HCT116 (cell line): ENCODE data around the gene SSRP1. TPM values are rescaled to one million over a fixed set of nuclear protein-coding genes. Genes with fewer than 3 reads are reported as not detected.

Experiments
- ATAC-seq: fragments of 200-7000 bp; cut with Tn5 transposase; 2 replicates; pipeline ENCODE4 v1.9.1; 2020; ENCODE audit warnings: mild to moderate bottlenecking, moderate library complexity
- BruUV-seq: library from RNA; stranded (reverse); fragments of 400-500 nt; replicated peaks from 2 replicates; lab custom pipeline; 2021; lab: Mats Ljungman, UMichigan
- CTCF ChIA-PET: fragments of 300-600 bp; sonication (Branson Sonifier 250); formaldehyde crosslinking; loops from one replicate; lab custom pipeline; 2021; ENCODE audit warnings: antibody characterized with exemption; lab: Charles Lee
- POLR2A ChIA-PET: fragments of 300-600, 350-600 bp; sonication (Branson Sonifier 250); formaldehyde crosslinking; loops from one replicate; lab custom pipeline; 2021; ENCODE audit warnings: antibody characterized with exemption; lab: Charles Lee
- RAD21 ChIA-PET, 2 experiments: fragments of 300-600 bp; sonication (Branson Sonifier 250); formaldehyde crosslinking; loops; one replicate each; lab custom pipeline; 2023; ENCODE audit warnings: low total read pairs in 2 of 2; ENCODE audit not compliant: uncharacterized antibody in 2 of 2, unreplicated experiment in 2 of 2, low non-redundant PET in 1 of 2; lab: Charles Lee
- DNase-seq: peaks from one replicate; pipeline ENCODE4 v3.0.0-alpha.2; 2010; ENCODE audit warnings: low read depth, low spot score
- H2AFZ ChIP-seq: fragments of 200-600 bp; shearing (Covaris generic), sonication (generic); 2 replicates; pipeline ENCODE4 v1.6.1; 2017; ENCODE audit warnings: low read depth, mixed run types, mixed read lengths, antibody characterized with exemption, low read length; ENCODE audit not compliant: poor library complexity, severe bottlenecking
- H3K27ac ChIP-seq: 2 replicates; pipeline ENCODE4 v1.5.1; 2012; ENCODE audit warnings: low read depth, low read length
- H3K27me3 ChIP-seq: fragments of 200-600 bp; sonication (generic); 2 replicates; pipeline ENCODE4 v1.6.1; 2016; ENCODE audit warnings: mixed run types, low read length, mixed read lengths; ENCODE audit not compliant: insufficient read depth
- H3K36me3 ChIP-seq, 2 experiments: fragments of 200-500 bp in 1 of 2; fragments of 200-600 bp in 1 of 2; sonication (Bioruptor generic) in 1 of 2; sonication (generic) in 1 of 2; 2 replicates each; pipeline versions ENCODE4 v1.5.1 to v1.6.1; 2014 to 2016; ENCODE audit warnings: low read length in 2 of 2, inconsistent platforms in 1 of 2, mixed read lengths in 1 of 2, mixed run types in 1 of 2; ENCODE audit not compliant: insufficient read depth in 2 of 2, control insufficient read depth in 1 of 2
- H3K4me1 ChIP-seq, 2 experiments: fragments of 200-600 bp in 1 of 2; sonication (generic) in 1 of 2; 2 replicates each; pipeline versions ENCODE4 v1.5.1 to v1.6.1; 2012 to 2017; ENCODE audit warnings: low read length in 2 of 2, inconsistent platforms in 1 of 2, mild to moderate bottlenecking in 1 of 2, mixed read lengths in 1 of 2, mixed run types in 1 of 2, moderate library complexity in 1 of 2; ENCODE audit not compliant: insufficient read depth in 2 of 2, control insufficient read depth in 1 of 2
- H3K4me2 ChIP-seq: fragments of 200-600 bp; sonication (generic); 2 replicates; pipeline ENCODE4 v1.6.1; 2017; ENCODE audit warnings: mixed run types, low read length, mixed read lengths
- H3K4me3 ChIP-seq, 2 experiments: fragments of 200-600 bp in 1 of 2; sonication (generic) in 1 of 2; replicated peaks in 1 of 2; 2 replicates each; pipeline ENCODE4 v1.5.1; 2011 to 2016; ENCODE audit warnings: low read length in 2 of 2, control low read depth in 1 of 2, low read depth in 1 of 2, mild to moderate bottlenecking in 1 of 2, mixed read lengths in 1 of 2, mixed run types in 1 of 2
- H3K79me2 ChIP-seq: fragments of 200-600 bp; sonication (generic); 2 replicates; pipeline ENCODE4 v1.6.1; 2017; ENCODE audit warnings: mild to moderate bottlenecking, mixed run types, low read length, moderate library complexity, mixed read lengths; ENCODE audit not compliant: insufficient read depth
- H3K9ac ChIP-seq: fragments of 200-600 bp; sonication (generic); 2 replicates; pipeline ENCODE4 v1.6.1; 2016; ENCODE audit warnings: low read length, mixed read lengths
- H3K9me2 ChIP-seq: fragments of 200-600 bp; sonication (generic), shearing (Covaris generic); 2 replicates; pipeline ENCODE4 v1.6.1; 2017; ENCODE audit warnings: mixed run types, mild to moderate bottlenecking, moderate library complexity; ENCODE audit not compliant: insufficient read depth
- H3K9me3 ChIP-seq, 2 experiments: fragments of 200-500 bp in 1 of 2; fragments of 200-600 bp in 1 of 2; sonication (Bioruptor generic) in 1 of 2; sonication (generic) in 1 of 2; 2 replicates each; pipeline ENCODE4 v1.6.1; 2014 to 2017; ENCODE audit warnings: low read length in 2 of 2, mixed read lengths in 2 of 2, inconsistent platforms in 1 of 2, low read depth in 1 of 2, mild to moderate bottlenecking in 1 of 2, mixed run types in 1 of 2, moderate library complexity in 1 of 2; ENCODE audit not compliant: control insufficient read depth in 1 of 2, insufficient read depth in 1 of 2
- H4K20me1 ChIP-seq: fragments of 200-600 bp; sonication (generic), shearing (Covaris generic); 2 replicates; pipeline ENCODE4 v1.6.1; 2017; ENCODE audit warnings: mixed run types, mild to moderate bottlenecking, moderate library complexity; ENCODE audit not compliant: insufficient read depth
- CBX3 ChIP-seq: IDR thresholded peaks from 2 replicates; pipeline ENCODE4 v1.6.1; 2012; ENCODE audit warnings: low read depth
- CEBPB ChIP-seq: IDR thresholded peaks from 2 replicates; pipeline ENCODE4 v1.6.1; 2012; ENCODE audit warnings: low read depth
- EGR1 ChIP-seq: IDR thresholded peaks from 2 replicates; pipeline ENCODE4 v1.6.1; 2012; ENCODE audit warnings: low read depth
- ELF1 ChIP-seq: IDR thresholded peaks from 2 replicates; pipeline ENCODE4 v1.6.1; 2012; ENCODE audit warnings: low read depth, borderline replicate concordance
- EZH2 ChIP-seq: fragments of 200-600 bp; sonication (generic); IDR thresholded peaks from 2 replicates; pipeline ENCODE4 v1.6.1; 2017; ENCODE audit warnings: antibody characterized with exemption, mixed run types
- EZH2phosphoT487 ChIP-seq: fragments of 200-600 bp; IDR thresholded peaks from 2 replicates; pipeline ENCODE4 v1.6.1; 2018; ENCODE audit warnings: antibody characterized with exemption, borderline replicate concordance
- JUND ChIP-seq: IDR thresholded peaks from 2 replicates; pipeline ENCODE4 v1.6.1; 2012
- RAD21 ChIP-seq: IDR thresholded peaks from 2 replicates; pipeline ENCODE4 v1.6.1; 2012; ENCODE audit warnings: low read depth, mild to moderate bottlenecking
- SRF ChIP-seq: IDR thresholded peaks from 2 replicates; pipeline ENCODE4 v1.6.1; 2012; ENCODE audit warnings: low read depth
- TCF7L2 ChIP-seq: IDR thresholded peaks from 2 replicates; pipeline ENCODE4 v1.7.0; 2011; ENCODE audit warnings: borderline replicate concordance, inconsistent platforms; ENCODE audit not compliant: insufficient read depth, insufficient read length; ENCODE audit errors: extremely low read depth
- YY1 ChIP-seq: IDR thresholded peaks from 2 replicates; pipeline ENCODE4 v1.6.1; 2011; ENCODE audit warnings: low read length, low read depth, moderate library complexity, mild to moderate bottlenecking; ENCODE audit not compliant: insufficient replicate concordance; ENCODE audit errors: extremely low read depth
- ZFX ChIP-seq: fragments of 450-650 bp; IDR thresholded peaks from 2 replicates; pipeline ENCODE4 v1.6.1; 2017
- ZNF274 ChIP-seq: fragments of 200-500 bp; sonication (Bioruptor generic); IDR thresholded peaks from 2 replicates; pipeline ENCODE4 v1.6.1; 2014; ENCODE audit warnings: mild to moderate bottlenecking, low read depth, low read length, inconsistent platforms
- intact Hi-C: fragments of 100-400 bp; cut with micrococcal nuclease; formaldehyde crosslinking; loops from 2 replicates; pipeline ENCODE4 v1.10.0; 2022
- total RNA-seq: library from RNA; stranded (reverse); gene quantifications from one replicate; pipeline ENCODE4 v1.2.1, GENCODE V29; 2021; ENCODE audit not compliant: unreplicated experiment
- TF ChIP-seq, protein P1 (sequence below): IDR thresholded peaks from 2 replicates; pipeline ENCODE4 v1.6.1; 2012; ENCODE audit warnings: low read depth

Gene SSRP1
- total RNA-seq, 1 experiment from 2014 or later, result 260 TPM

DNA sequence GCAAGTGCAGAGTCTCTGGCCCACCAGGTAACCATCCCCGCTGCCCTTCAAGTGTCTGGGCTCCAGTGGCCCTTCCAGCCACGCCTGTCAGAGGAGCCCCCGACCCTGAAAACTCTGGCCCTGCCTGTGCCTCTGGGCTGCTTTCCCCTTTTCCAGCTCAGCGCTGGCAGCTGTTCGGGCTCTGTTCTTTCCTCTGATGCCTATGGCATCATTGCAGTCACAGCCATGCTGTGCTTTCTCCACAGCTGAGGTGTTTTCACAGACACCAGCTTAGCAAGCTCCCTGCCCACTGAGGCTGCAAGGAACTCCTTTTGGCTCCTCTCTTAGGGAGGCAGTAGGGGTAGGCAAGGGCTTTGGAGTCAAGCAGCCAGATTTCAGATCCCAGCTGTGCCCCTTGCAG is 23.7 kb upstream of the SSRP1 start:
- no peaks in the 10 kb centered on the region for H3K79me2 ChIP-seq
- H3K27me3 ChIP-seq, result 0 out of 2 replicates have a peak, but pooled peaks cover 5% of the 10 kb centered on the region
- ChIA-PET CTCF (no interaction called here), POLR2A (no interaction called here), RAD21 (no interaction called here)
- H3K27ac ChIP-seq, result no peak overlapping the region
- no peaks in the 10 kb centered on the region for H3K36me3 ChIP-seq
- H2AFZ ChIP-seq, result no peak overlapping the region
- H3K9me2 ChIP-seq, result no peaks in the 10 kb centered on the region
- DNase-seq (no peak), ATAC-seq (no peak)
- no peaks in the 10 kb centered on the region for H4K20me1 ChIP-seq
- H3K4me3 ChIP-seq, result no peak overlapping the region
- H3K9ac ChIP-seq, result no peak overlapping the region
- intact Hi-C loops, result no loop called here
- no peak overlapping the region for H3K4me2 ChIP-seq
- BruUV-seq, result no TSS peak
- no peaks in the 10 kb centered on the region for H3K4me1 ChIP-seq
- TF ChIP-seq CBX3, result no peak
- no peak for TF ChIP-seq ELF1
- TF ChIP-seq SRF, result no peak
- no peak for TF ChIP-seq TCF7L2
- no peak for TF ChIP-seq EZH2
- TF ChIP-seq RAD21, result no peak
- TF ChIP-seq ZNF274, result no peak
- TF ChIP-seq EGR1, result no peak
- no peak for TF ChIP-seq ZFX
- no peak for TF ChIP-seq YY1
- TF ChIP-seq CEBPB, result no peak
- no peak for TF ChIP-seq EZH2phosphoT487
- no peak for TF ChIP-seq JUND
- TF ChIP-seq, protein P1, sequence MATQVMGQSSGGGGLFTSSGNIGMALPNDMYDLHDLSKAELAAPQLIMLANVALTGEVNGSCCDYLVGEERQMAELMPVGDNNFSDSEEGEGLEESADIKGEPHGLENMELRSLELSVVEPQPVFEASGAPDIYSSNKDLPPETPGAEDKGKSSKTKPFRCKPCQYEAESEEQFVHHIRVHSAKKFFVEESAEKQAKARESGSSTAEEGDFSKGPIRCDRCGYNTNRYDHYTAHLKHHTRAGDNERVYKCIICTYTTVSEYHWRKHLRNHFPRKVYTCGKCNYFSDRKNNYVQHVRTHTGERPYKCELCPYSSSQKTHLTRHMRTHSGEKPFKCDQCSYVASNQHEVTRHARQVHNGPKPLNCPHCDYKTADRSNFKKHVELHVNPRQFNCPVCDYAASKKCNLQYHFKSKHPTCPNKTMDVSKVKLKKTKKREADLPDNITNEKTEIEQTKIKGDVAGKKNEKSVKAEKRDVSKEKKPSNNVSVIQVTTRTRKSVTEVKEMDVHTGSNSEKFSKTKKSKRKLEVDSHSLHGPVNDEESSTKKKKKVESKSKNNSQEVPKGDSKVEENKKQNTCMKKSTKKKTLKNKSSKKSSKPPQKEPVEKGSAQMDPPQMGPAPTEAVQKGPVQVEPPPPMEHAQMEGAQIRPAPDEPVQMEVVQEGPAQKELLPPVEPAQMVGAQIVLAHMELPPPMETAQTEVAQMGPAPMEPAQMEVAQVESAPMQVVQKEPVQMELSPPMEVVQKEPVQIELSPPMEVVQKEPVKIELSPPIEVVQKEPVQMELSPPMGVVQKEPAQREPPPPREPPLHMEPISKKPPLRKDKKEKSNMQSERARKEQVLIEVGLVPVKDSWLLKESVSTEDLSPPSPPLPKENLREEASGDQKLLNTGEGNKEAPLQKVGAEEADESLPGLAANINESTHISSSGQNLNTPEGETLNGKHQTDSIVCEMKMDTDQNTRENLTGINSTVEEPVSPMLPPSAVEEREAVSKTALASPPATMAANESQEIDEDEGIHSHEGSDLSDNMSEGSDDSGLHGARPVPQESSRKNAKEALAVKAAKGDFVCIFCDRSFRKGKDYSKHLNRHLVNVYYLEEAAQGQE, result no peak
- no peaks in the 10 kb centered on the region for H3K9me3 ChIP-seq
